GM12878 (cell line): ENCODE measurements around the gene TBC1D8.

Experiments
- ATF2 ChIP-seq: IDR thresholded peaks from 2 replicates; pipeline ENCODE4 v1.6.1; 2012; ENCODE audit warnings: low read length, inconsistent platforms
- BRCA1 ChIP-seq: IDR thresholded peaks from 2 replicates; pipeline ENCODE4 v1.6.1; 2011; ENCODE audit warnings: low read depth, low read length, improper control_type of control experiment
- CREB1 ChIP-seq: IDR thresholded peaks from 2 replicates; pipeline ENCODE4 v1.6.1; 2012; ENCODE audit warnings: low read depth, mild to moderate bottlenecking, inconsistent platforms
- EP300 ChIP-seq, 2 experiments: fragments of 150-350 bp in 1 of 2; IDR thresholded peaks; 2 replicates each; pipeline ENCODE4 v1.6.1; 2011 to 2012; ENCODE audit warnings: low read depth in 2 of 2, low read length in 2 of 2, borderline replicate concordance in 1 of 2, improper control_type of control experiment in 1 of 2, inconsistent platforms in 1 of 2; ENCODE audit not compliant: control insufficient read depth in 1 of 2
- GABPA ChIP-seq: IDR thresholded peaks from 2 replicates; pipeline ENCODE4 v1.6.1; 2014; ENCODE audit warnings: antibody characterized with exemption, low read depth, mild to moderate bottlenecking, inconsistent platforms
- GATAD2B ChIP-seq: fragments of 450-650 bp; conservative IDR thresholded peaks from 2 replicates; pipeline ENCODE4 v1.6.1; 2017; ENCODE audit warnings: low read depth, mild to moderate bottlenecking, moderate library complexity
- HDGF ChIP-seq: fragments of 450-650 bp; IDR thresholded peaks from 2 replicates; pipeline ENCODE4 v1.6.1; 2016; ENCODE audit warnings: antibody characterized with exemption
- IKZF1 ChIP-seq: fragments of 450-650 bp; conservative IDR thresholded peaks from 2 replicates; pipeline ENCODE4 v1.6.1; 2017; ENCODE audit warnings: antibody characterized with exemption, mild to moderate bottlenecking
- POLR2A ChIP-seq: IDR thresholded peaks from 2 replicates; pipeline ENCODE4 v1.6.1; 2011; ENCODE audit warnings: low read depth, mild to moderate bottlenecking, low read length
- RAD51 ChIP-seq: fragments of 450-650 bp; IDR thresholded peaks from 2 replicates; pipeline ENCODE4 v1.6.1; 2016; ENCODE audit warnings: moderate library complexity, mild to moderate bottlenecking, inconsistent platforms
- ZSCAN29 ChIP-seq: fragments of 450-650 bp; IDR thresholded peaks from 2 replicates; pipeline ENCODE4 v1.6.1; 2017; ENCODE audit warnings: mild to moderate bottlenecking, moderate library complexity
- TF ChIP-seq, protein P1 (sequence below), 3 experiments: IDR thresholded peaks in 2 of 3; conservative IDR thresholded peaks in 1 of 3; 2 replicates each; pipeline ENCODE4 v1.5.1; 2011; ENCODE audit warnings: low read depth in 3 of 3, low read length in 3 of 3, mild to moderate bottlenecking in 3 of 3, control low read depth in 2 of 3, moderate library complexity in 2 of 3, inconsistent platforms in 1 of 3, mixed read lengths in 1 of 3; ENCODE audit not compliant: control insufficient read depth in 2 of 3, insufficient read depth in 1 of 3; ENCODE audit errors: extremely low read depth in 1 of 3
- TF ChIP-seq, protein P2 (sequence below): IDR thresholded peaks from 2 replicates; pipeline ENCODE4 v1.6.1; 2012; ENCODE audit warnings: low read depth, low read length, improper control_type of control experiment
- TF ChIP-seq, protein P3 (sequence below): IDR thresholded peaks from 2 replicates; pipeline ENCODE4 v1.6.1; 2012; ENCODE audit warnings: mild to moderate bottlenecking, low read depth, low read length

- TF ChIP-seq CREB1: no peak
- no peak for TF ChIP-seq ZSCAN29
- TF ChIP-seq RAD51: no peak
- TF ChIP-seq, protein P1, sequence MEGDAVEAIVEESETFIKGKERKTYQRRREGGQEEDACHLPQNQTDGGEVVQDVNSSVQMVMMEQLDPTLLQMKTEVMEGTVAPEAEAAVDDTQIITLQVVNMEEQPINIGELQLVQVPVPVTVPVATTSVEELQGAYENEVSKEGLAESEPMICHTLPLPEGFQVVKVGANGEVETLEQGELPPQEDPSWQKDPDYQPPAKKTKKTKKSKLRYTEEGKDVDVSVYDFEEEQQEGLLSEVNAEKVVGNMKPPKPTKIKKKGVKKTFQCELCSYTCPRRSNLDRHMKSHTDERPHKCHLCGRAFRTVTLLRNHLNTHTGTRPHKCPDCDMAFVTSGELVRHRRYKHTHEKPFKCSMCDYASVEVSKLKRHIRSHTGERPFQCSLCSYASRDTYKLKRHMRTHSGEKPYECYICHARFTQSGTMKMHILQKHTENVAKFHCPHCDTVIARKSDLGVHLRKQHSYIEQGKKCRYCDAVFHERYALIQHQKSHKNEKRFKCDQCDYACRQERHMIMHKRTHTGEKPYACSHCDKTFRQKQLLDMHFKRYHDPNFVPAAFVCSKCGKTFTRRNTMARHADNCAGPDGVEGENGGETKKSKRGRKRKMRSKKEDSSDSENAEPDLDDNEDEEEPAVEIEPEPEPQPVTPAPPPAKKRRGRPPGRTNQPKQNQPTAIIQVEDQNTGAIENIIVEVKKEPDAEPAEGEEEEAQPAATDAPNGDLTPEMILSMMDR (IDR thresholded peaks at IDR 0.05 in 2 of 3, conservative IDR thresholded peaks at IDR 0.05 in 1 of 3; ENCODE audit: control insufficient read depth in 2 of 3, extremely low read depth in 1 of 3, insufficient read depth in 1 of 3, low read depth in 3 of 3, low read length in 3 of 3): no peak
- TF ChIP-seq ATF2: no peak
- TF ChIP-seq, protein P2, sequence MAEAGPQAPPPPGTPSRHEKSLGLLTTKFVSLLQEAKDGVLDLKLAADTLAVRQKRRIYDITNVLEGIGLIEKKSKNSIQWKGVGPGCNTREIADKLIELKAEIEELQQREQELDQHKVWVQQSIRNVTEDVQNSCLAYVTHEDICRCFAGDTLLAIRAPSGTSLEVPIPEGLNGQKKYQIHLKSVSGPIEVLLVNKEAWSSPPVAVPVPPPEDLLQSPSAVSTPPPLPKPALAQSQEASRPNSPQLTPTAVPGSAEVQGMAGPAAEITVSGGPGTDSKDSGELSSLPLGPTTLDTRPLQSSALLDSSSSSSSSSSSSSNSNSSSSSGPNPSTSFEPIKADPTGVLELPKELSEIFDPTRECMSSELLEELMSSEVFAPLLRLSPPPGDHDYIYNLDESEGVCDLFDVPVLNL: no peak
- no peak for TF ChIP-seq HDGF
- no peak for TF ChIP-seq GATAD2B
- TF ChIP-seq, protein P3, sequence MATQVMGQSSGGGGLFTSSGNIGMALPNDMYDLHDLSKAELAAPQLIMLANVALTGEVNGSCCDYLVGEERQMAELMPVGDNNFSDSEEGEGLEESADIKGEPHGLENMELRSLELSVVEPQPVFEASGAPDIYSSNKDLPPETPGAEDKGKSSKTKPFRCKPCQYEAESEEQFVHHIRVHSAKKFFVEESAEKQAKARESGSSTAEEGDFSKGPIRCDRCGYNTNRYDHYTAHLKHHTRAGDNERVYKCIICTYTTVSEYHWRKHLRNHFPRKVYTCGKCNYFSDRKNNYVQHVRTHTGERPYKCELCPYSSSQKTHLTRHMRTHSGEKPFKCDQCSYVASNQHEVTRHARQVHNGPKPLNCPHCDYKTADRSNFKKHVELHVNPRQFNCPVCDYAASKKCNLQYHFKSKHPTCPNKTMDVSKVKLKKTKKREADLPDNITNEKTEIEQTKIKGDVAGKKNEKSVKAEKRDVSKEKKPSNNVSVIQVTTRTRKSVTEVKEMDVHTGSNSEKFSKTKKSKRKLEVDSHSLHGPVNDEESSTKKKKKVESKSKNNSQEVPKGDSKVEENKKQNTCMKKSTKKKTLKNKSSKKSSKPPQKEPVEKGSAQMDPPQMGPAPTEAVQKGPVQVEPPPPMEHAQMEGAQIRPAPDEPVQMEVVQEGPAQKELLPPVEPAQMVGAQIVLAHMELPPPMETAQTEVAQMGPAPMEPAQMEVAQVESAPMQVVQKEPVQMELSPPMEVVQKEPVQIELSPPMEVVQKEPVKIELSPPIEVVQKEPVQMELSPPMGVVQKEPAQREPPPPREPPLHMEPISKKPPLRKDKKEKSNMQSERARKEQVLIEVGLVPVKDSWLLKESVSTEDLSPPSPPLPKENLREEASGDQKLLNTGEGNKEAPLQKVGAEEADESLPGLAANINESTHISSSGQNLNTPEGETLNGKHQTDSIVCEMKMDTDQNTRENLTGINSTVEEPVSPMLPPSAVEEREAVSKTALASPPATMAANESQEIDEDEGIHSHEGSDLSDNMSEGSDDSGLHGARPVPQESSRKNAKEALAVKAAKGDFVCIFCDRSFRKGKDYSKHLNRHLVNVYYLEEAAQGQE: no peak
- no peak for TF ChIP-seq GABPA
- TF ChIP-seq EP300 (IDR thresholded peaks at IDR 0.05; ENCODE audit: borderline replicate concordance in 1 of 2, control insufficient read depth in 1 of 2, low read depth in 2 of 2, low read length in 2 of 2): no peak
- TF ChIP-seq POLR2A: no peak
- TF ChIP-seq IKZF1: no peak
- no peak for TF ChIP-seq BRCA1
These were observed 43.9 kb downstream of the TBC1D8 start for GRCh38 chr2:101107241-101107640.
